ENCODE data around the gene NISCH.

DNA sequence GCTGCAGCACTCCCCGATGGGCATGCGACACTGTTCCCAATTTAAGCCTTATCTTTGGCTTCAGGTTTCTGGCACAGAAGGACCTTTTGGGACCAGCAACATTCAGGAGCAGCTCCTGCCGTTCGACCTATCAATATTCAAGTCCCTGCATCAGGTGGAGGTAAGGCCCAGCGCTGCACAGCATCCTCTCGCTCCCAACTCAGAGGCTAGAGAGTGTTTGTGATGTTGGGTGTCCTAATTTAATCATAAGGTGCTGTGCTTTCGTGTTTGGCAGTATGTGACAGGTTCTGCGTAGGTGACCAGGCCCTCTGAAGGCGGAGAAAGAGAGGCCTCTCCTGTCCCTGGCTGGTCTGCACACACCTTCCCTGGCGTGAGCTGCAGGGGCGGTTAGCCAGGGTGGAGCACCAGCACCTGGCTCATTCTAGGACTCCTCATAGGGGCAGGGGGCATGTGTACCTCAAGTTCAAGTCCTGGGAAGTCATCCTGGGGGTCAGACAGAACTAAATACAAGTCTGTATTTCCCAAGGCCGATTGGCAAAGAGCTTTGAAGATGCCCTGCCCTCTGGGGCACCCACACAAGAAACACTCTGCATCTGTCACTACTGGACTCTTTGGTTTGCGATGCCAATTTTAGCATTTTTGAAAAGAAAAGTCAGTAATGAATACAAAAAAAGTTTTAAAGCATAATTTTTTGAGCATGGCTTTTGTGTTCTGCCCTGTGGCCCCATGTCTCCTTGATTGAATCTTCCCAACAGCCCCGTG lies 17.0 kb downstream of the NISCH start:
- TF ChIP-seq, protein P1, sequence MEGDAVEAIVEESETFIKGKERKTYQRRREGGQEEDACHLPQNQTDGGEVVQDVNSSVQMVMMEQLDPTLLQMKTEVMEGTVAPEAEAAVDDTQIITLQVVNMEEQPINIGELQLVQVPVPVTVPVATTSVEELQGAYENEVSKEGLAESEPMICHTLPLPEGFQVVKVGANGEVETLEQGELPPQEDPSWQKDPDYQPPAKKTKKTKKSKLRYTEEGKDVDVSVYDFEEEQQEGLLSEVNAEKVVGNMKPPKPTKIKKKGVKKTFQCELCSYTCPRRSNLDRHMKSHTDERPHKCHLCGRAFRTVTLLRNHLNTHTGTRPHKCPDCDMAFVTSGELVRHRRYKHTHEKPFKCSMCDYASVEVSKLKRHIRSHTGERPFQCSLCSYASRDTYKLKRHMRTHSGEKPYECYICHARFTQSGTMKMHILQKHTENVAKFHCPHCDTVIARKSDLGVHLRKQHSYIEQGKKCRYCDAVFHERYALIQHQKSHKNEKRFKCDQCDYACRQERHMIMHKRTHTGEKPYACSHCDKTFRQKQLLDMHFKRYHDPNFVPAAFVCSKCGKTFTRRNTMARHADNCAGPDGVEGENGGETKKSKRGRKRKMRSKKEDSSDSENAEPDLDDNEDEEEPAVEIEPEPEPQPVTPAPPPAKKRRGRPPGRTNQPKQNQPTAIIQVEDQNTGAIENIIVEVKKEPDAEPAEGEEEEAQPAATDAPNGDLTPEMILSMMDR (IDR thresholded peaks at IDR 0.05; ENCODE audit: extremely low read depth in 1 of 2, insufficient read depth in 1 of 2, low read depth in 1 of 2, low read length in 2 of 2), result no peak
- TF ChIP-seq POLR2AphosphoS5 (IDR thresholded peaks at IDR 0.05; ENCODE audit: insufficient read depth, low read depth, low read length) (no peak), EZH2 (IDR thresholded peaks at IDR 0.05; ENCODE audit: borderline replicate concordance, low read depth, low read length, severe bottlenecking) (no peak), POLR2A (IDR thresholded peaks at IDR 0.05; ENCODE audit: low read depth, low read length) (no peak), GATA2 (IDR thresholded peaks at IDR 0.05; ENCODE audit: insufficient read depth, insufficient read length, low read depth, low read length) (no peak), JUN (IDR thresholded peaks at IDR 0.05; ENCODE audit: borderline replicate concordance, insufficient read depth, insufficient read length, low read depth) (no peak), FOS (IDR thresholded peaks at IDR 0.05; ENCODE audit: borderline replicate concordance, insufficient read depth, low read length) (no peak)
- TF ChIP-seq, protein P2, sequence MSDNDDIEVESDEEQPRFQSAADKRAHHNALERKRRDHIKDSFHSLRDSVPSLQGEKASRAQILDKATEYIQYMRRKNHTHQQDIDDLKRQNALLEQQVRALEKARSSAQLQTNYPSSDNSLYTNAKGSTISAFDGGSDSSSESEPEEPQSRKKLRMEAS (IDR thresholded peaks at IDR 0.05; ENCODE audit: insufficient read depth, insufficient read length), result no peak

Data from endothelial cell of umbilical vein (primary cell).